Measurements from ENCODE around the gene MCM6.

The MCM6 gene

DNA sequence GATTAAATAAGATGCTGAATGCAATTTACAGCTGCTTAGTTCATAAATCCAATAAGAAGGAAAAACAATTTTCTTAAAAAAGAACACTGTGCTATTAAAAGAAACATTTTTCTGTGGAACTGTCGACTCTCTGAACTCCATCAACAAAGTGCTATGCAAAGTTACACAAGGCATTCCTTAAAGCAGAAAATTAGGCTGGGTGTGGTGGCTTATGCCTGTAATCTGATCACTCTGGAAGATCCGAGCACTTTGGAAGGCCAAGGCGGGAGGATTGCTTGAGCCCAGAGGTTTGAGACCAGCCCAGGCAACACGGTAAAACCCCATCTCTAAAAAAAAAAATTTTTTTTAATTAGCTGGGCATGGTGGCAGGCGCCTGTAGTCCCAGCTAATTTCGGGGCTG lies 13.0 kb downstream of the MCM6 start:
- DNase-seq (ENCODE audit: low read depth in 2 of 2) = no peak

DNA sequence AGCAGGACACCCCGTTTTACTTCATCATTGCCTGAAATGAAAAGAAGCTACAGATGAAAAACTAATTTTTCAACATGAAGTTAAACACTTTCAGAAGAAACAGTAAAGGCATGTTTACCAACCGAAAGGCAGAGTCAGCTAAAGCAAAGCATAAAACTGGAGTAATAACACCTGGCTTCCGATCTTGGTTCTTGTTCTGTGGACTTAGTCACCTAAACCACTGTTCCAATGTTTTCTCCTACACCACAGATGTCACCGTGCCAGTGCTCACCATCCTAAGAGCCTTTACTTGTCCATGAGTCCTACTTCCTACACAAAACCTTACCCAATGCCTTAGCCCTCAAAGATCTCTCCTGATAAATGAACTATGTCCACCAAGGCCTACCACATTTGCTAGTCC lies 13.5 kb downstream of the MCM6 start:
- DNase-seq (ENCODE audit: low read depth in 2 of 2) = no peak

DNA sequence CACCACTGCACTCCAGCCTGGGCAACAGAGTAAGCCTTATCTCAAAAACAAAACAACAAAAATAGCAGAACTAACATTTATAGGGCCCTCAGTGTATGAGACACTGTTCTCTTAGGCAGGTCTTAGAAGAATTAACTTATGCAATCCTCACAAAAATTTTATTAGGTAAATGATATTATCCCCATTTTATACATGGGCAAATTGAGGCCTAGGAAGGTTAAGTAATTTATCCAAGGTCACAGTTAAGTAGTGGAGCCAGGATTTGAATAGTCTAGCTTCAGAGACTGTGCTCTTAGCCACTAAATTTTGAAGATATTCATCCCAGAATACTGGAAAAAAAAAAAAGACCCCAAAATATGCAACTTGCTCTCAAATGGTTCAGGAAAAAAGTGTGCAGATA lies 22.8 kb downstream of the MCM6 start:
- no peak for DNase-seq (ENCODE audit: low read depth in 2 of 2)

DNA sequence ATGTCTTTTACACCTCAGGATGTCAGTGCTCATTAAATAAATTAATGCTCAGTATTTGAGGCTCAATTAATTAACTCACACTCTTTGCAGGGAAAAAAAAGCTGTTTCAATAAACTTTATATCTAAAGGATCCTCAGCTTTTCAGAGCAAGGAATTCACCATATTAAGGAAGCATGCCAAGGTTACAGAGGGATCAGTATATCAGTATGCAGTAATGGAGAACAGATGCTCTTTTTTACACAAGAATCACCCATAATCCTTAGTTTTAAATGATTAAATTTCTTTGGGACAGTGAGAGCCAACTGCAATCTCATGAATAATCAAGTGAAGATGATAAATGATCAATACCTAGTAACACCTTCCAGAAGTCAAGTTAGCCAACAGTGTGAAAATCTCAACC lies 24.4 kb downstream of the MCM6 start:
- no peak for DNase-seq (ENCODE audit: low read depth in 2 of 2)

DNA sequence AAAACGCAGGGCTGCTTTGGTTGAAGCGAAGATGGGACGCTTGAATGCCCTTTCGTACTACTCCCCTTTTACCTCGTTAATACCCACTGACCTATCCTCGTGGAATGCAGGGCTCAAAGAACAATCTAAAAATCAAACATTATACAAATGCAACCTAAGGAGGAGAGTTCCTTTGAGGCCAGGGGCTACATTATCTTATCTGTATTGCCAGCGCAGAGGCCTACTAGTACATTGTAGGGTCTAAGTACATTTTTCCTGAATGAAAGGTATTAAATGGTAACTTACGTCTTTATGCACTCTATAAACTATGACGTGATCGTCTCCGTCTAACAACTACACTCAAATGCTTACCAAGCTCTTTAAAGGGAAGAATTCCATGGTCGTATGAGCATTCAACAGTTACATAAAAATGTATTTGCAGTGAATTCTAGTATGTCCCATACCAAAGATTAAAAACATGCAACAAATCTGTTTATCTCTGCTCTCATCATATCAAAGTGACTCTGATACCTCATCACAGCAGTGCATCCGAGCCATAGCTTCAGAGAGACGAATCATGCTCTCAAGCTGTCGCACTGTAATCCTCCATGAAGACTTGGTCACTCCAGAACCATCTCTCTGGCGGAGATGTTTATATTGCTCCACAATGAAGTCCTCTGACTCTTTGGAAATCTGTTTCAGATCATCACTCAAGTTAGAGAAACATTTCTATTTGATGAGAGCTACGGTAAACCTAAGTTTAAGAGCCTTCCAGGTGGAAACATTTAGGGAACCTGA lies 25.2 kb downstream of the MCM6 start:
- DNase-seq (ENCODE audit: low read depth in 2 of 2) = no peak

DNA sequence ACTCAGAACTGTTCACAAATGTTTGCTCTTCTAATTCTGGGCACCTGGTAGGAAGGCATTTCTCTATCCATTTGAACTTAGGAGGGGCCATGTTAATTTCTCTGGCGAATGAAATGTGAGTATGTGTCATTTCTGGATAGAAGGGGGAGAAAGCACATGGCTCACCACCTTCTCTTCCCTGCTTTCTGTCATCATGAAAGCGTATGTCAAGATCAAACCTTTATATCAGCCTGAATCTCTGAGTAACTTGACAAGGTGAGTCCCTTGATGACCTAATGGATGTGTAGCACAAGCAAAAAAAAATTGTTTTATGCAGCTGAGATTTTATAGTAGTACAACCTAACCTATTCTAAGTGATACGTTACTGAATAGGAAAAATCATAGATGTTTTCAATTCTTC lies 27.2 kb downstream of the MCM6 start:
- DNase-seq (ENCODE audit: low read depth in 2 of 2) = no peak

DNA sequence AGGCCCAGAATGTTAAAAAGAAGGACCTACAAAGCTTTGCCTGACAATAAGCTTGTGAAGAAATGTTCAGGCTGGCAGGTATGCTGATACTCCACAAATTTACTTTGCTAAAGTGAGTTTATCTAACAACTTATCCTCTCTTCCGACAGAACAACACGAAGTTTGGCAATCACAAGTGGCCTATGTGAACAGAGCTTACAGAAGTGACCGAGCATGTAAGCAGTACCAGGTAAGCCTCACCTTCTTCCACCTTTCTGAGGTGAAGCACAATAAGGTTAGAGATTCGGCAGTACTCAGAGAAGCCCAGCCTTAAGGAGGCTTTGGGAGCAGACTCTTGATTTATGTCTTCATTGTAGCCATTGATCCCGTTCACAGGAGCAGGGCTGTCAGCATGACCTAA lies 30.2 kb downstream of the MCM6 start:
- no peak for DNase-seq (ENCODE audit: low read depth in 2 of 2)

DNA sequence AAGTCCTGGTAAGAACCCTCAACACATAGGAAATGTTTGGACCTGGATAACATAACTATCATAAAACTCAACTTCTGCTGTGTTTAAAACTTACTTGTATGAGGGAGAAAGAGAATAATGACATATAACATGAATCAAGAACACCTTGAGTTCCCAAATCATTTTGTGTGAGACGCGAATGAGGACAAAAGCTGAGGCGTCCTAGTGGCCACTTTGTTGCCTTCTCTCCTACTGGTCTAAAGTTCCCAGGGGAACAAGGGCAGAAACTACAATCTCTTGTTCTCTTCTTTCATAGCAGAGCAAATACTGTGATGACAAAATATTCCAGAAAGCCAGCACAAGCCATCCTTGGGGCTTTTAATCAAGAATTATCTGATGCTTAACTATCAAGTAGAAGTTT lies 31.0 kb downstream of the MCM6 start:
- no peak for DNase-seq (ENCODE audit: low read depth in 2 of 2)

DNA sequence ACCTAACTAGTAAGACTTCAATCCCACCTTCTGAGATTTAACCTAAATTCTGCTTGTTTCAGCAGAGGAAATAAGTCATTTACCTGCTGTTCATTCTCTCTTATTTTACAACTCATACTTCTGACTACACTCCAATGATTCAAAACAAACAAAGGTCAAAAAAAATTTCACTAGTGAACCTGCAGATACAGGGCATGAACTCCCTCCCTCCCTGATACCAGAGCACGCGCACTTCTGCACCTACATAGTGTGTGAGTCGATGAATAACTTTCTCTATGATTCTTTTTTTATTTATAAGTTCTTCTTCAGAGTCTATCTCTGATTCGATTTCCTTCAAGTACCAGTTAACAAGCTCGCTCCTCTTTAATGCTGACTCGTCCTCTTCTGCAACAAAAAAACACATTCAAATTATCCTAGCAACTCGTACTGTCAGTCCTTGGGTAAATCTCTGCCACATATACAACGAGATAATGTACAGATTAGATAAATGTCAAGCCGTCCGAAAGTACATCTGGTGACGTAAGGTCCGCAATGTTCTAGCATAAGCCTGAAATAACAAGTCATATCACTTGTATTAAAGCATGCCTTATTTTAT lies 31.8 kb downstream of the MCM6 start:
- DNase-seq (ENCODE audit: low read depth in 2 of 2) = no peak

DNA sequence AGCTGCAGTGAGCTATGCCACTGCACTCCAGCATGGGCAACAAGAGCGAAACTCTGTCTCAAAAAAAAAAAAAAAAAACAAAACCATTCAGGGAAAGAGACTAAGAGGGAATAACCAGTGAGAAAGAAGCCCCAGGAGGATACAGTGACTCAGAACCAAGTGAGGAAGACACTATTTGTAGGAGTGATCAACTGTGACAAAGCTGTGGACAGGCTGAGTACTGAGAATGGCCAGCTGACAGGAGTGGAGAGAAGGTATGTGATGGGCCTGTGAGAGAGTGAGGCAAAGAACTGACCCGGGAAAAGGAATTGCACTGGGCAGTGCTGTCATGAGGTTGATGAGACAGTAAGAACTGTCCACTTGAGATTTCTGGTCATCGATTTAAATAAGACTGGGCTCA lies 32.6 kb downstream of the MCM6 start:
- DNase-seq (ENCODE audit: low read depth in 2 of 2) = no peak

DNA sequence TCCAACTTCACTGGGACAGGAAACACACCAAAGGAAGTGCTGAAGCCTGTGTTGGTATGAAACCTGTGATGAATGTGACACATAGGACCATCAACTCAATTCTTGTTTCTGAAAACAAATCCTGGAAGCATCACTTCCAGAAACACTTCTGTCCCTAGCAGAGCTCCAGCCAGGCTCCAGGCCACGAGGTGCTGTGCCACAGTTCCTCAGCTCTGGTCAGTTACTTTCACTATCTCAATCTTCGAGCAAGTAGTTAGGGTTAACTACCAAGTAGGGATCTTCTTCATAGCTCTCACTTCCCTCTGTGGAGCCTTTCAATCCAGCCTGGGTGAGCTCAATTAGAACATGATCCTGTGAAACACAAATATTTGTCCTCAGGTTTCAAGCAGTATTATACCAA lies 35.6 kb downstream of the MCM6 start:
- no peak for DNase-seq (ENCODE audit: low read depth in 2 of 2)

DNA sequence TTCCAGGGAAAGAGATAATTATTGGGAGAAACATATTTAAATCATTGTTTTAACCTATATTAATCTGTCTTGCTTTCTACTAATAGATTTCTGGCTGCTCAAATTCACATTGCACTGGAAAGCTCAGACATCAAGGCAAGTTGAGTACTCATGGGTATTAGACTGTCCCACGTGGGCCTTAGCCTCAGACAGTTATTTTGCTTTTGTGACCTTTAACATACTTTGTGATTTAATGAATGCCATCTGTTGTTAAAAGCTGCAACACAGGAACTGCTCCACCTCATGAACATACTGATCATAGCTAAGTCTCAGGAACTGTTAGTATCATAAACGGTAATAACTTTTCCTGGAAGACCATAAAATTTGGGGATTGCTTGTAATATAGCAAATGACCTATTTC lies 36.5 kb downstream of the MCM6 start:
- DNase-seq (ENCODE audit: low read depth in 2 of 2) = no peak

DNA sequence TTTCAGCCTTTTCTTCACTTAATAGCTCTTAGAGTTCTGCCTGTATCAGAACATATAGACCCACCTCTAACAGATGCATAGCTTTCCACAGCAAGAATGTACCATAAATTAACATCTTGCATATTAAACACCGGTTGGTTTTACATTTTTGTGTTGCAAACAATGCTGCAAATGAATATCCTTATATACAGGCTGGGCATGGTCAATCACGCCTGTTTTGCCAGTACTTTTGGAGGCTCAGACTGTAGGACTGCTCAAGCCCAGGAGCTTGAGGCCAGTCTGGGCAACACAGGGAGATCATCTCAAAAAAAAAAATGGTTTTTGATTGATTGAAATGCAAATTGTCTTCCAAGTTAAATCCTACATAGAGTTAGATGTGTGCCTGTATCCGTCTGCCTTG lies 37.7 kb downstream of the MCM6 start:
- no peak for DNase-seq (ENCODE audit: low read depth in 2 of 2)

DNA sequence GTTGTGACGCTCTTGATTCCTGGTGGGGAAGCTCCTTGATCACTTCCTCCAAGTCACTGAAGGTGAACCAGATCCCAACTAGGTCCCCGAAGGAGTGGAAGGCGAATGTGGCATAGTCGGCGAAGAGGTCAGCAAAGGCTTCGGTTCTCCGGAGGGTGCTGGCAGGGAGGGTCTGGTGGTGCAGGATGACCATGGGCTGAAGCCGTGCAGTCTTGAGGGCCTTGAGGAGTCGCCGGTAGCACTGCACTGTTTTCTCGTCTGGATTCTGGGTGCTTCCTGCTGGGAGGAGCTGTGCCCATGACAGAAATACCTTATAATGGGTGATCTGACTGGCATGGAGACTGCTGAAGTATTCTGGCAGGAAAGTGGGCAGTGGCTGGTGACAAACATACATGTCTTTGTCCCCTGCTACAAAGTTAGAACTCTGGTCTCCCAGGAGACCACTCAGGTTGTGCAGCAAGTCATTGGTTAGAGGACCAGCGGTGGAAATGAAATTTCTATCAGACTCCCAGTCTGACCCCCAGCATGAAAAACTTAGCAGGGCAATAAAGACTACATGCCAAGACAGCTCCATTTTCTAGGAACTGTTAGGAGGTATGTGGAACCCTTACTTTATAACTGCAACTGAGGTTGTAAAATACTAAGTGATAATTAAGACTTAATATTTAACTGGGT lies 39.5 kb downstream of the MCM6 start, which contains the start of gene LCT:
TSS of gene LCT (minus strand) at position 589 of the 675 bp plus-strand sequence. CDS start at position 574, 15 bp downstream.
- no peak for DNase-seq (ENCODE audit: low read depth in 2 of 2)

DNA sequence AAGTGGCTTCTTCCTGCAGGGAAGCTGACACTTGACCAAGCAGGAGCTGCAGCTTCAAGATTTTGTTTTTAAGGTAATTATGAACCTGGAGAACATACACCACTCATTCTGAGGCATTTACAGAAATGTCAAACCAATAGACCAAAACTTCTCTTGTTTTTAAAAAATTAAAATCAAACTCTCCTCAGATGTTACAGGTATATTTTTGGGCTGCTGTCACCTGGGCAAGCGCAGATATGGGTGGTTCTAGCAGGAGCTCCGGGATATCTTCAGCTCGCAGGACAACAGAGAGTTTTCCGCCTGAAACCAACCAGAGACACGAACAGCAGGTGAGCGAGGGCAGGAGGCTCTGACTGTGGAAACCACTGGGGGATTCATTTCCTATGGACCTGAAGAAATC lies 43.4 kb downstream of the MCM6 start:
- DNase-seq (ENCODE audit: low read depth in 2 of 2) = no peak

DNA sequence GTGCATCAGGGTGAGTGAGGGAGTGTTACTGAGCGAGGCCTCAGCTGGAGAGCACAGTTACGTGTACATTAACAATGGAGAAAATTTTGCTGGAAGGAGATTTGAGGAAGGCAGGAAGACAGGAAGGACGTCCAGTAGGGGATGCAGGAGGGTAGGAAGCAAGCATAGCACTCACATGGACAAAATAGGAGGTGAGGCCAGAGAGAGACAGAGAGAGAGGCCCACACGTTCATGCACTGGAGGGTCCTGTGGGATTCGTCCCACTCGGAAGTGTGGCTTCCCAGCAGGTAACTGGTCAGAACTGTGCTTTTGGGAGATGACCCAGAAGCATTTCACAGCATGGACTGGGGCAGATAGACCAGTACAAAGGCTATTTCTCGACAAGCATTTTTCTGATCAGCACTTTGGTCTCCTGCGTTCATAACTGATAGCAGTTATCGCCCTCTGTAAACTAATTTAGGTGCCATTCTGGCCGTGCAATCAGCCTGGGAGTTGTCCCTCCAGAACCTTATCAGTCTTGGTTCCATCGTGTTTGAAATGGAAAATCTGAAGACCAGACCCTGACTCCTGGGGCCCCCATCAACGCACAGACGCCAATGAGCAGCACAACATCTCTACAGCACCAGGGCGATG lies 44.9 kb downstream of the MCM6 start:
- DNase-seq (ENCODE audit: low read depth in 2 of 2) = no peak

DNA sequence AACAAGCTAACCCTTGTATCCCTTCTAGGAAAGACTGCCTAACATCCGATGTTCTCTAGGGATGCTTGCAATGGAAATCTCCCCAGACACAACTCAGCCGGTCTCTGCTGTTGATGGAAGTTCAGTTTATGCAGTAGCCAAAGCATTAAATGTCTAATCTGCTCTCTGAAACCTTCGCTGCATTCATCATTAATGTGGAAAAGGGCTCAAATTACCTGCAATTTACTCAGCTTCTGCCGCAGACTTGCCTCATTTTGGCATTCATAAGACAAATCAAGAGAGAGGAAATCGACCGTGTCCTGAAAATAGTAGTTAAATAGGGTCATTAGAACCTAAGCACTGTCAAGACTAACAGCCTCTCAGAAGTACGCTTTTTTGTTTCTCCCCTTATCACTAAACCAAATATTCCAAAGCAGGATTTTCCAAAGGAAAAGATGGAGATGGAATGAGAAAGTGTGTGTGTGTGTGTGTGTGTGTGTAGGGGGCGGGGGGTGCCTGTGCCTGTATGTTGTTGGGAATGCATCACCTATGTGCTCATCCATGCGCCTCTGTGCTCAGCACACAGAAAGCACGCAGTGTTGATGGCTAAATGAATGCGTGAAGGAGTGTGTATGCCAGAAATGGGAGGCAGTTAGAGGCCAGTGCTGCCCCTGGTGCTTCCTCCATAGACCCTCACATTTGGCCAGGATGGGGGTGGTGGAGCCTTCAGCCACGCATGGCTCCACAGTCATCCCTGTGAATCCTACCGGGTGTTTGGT lies 46.7 kb downstream of the MCM6 start:
- DNase-seq (ENCODE audit: low read depth in 2 of 2) = no peak

DNA sequence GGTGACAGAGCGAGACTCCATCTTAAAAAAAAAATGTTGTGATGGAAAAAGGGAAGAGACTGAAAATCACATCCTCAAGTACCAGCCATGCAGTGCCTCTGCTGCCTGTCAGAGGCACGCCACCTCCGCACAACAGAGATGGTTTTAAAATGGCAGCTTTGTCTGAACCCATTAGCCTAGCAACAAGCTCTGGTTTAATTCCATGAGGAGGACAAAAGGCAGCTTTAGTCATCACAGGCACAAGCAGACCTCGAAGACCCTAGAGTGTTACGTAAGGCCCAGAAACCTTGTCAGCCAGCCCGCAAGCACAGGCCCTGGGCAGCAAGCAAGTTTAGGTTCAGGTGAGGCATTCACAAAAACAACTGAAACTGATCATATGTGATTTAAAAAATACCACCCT lies 49.7 kb downstream of the MCM6 start:
- DNase-seq (ENCODE audit: low read depth in 2 of 2) = no peak

DNA sequence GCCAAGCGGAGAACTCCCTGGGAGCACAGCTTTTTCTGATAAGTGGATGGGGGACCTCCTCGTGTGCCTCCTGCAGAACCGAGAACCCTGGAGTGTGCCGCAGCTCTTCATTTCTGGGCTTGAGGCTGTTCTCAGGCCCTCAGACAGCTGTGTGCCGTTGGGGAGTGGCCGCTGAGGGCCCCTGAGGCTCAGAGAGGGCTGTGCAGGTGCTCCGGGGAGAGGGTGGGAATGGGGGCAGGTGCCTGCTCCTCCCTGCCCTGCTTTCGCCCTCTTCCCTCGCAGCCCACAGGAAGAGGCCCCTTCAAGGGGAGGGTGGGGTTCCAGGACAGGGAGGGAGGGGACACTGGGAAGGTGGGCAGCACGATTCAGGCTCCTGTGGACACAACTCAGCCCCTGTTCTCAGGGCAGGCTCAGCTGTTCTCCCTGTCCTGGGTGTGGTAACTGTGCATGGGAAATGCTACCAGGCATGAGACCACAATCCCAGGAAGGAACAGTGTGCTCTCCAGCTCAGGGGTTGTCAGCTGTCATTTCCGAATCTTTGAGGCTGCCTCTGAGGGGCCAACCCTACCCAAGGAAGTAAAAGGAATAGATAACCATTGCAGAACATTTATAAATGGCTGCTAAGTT lies 50.6 kb downstream of the MCM6 start:
- DNase-seq (ENCODE audit: low read depth in 2 of 2) = no peak

DNA sequence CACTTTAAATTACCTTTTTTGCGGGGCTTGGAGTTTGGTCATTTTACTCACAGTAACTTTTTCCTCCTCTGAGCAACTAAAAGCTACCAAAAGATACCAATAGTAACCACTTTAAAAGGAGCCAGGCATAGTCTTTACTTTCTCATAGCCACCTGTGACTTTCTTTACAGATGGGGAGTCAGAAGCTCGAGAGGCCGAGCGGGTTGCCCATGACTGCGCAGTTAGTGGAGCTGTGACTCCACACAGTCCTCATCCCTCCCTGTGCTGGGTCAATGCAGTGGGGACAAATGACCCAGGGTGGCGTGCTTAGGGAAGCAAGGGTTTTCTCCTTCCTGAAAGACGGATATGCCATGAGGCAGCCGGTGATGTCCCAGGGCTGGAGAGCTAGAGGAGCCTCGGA lies 51.1 kb downstream of the MCM6 start:
- DNase-seq (ENCODE audit: low read depth in 2 of 2) = no peak

DNA sequence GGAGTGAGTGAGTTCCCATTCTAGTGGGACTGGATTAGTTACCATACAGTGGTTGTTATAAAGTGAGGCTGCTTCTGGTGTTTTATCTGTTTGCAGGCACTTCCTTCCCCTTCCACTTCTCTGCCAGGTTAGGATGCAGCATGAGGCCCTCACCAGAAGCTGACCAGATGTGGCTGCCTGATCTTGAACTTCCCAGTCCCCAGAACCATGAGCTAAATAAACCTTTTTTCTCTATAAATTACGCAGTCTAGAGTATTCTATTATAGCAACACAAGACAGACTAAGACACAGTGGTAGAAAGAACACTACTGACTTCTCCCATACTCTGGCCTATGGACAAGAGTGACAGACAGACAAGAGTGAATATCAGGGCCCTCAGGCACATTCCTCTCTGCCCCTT lies 53.4 kb downstream of the MCM6 start:
- no peak for DNase-seq (ENCODE audit: low read depth in 2 of 2)

DNA sequence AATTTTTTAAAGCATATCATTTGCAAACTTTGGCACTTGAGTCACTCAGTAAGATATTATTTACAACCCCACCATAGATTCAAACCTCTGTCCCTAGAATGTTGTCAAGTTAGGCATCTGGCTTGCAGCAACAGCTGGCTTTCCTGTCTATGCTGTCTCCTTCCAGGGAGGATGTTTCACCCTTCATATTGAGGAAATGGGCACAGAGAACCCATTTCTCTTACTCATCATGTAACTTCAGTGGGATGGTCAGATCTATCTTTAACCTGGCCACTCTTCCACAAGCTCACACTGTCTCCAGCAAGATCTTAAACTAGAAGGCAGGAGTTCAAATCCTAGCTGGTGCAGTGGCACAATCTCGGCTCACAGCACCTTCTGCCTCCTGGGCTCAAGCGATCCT lies 55.1 kb downstream of the MCM6 start:
- DNase-seq (ENCODE audit: low read depth in 2 of 2) = no peak

Measured in stimulated activated CD4-positive, alpha-beta T cell treated with anti-CD3 and anti-CD28 coated beads, Interleukin-12 subunit alpha, Interleukin-12 subunit beta, amount 100 ng/mL, for 24 hours (primary cell).